T-helper 2 cell treated with Interferon-gamma antibody and Interleukin-4, amounts not matched to agents 100 ng/mL and 5 ng/mL, for 36 hours (primary cell): ENCODE results near the gene ARAP1. TPM values are rescaled to one million over a fixed set of nuclear protein-coding genes. Genes with fewer than 3 reads are reported as not detected.

Source experiments
- intact Hi-C: fragments of 100-400 bp; cut with micrococcal nuclease; formaldehyde crosslinking; loops from one replicate; pipeline ENCODE4 v1.15.1; 2023
- total RNA-seq: library from RNA; stranded (reverse); gene quantifications from 2 replicates; pipeline ENCODE4 v1.2.3, GENCODE V29; 2022

The ARAP1 gene
- total RNA-seq, 1 donor from 2014 or later, result 86.3 TPM

GRCh38 chr11:72764503-72764902 lies 12.3 kb upstream of the ARAP1 start:
- intact Hi-C loops, result no loop called here

GRCh38 chr11:72763823-72764222 lies 11.6 kb upstream of the ARAP1 start:
- intact Hi-C loops, result no loop called here

GRCh38 chr11:72762641-72763304 lies 10.6 kb upstream of the ARAP1 start:
- intact Hi-C loops, result no loop called here

- intact Hi-C loops, result no loop called here
Observed at GRCh38 chr11:72760539-72761405, 8.6 kb upstream of the ARAP1 start.

GRCh38 chr11:72759468-72759985 lies 7.3 kb upstream of the ARAP1 start:
- intact Hi-C loops, result no loop called here

GRCh38 chr11:72758690-72759389 lies 6.6 kb upstream of the ARAP1 start:
- intact Hi-C loops, result no loop called here

GRCh38 chr11:72758304-72758689 lies 6.1 kb upstream of the ARAP1 start:
- intact Hi-C loops, result no loop called here

- intact Hi-C loops, result no loop called here
Observed at GRCh38 chr11:72755713-72756285, 3.6 kb upstream of the ARAP1 start.

- intact Hi-C loops, result no loop called here
Observed at GRCh38 chr11:72754544-72755155, 2.4 kb upstream of the ARAP1 start.

GRCh38 chr11:72754149-72754543 lies 1.9 kb upstream of the ARAP1 start:
- intact Hi-C loops, result no loop called here

- intact Hi-C loops, result loop anchor here (2.0 kb wide), 1 partner anchor 31 kb away; no protein-coding TSS in a partner anchor
Observed at GRCh38 chr11:72753341-72754148, 1.3 kb upstream of the ARAP1 start.

- intact Hi-C loops, result loop anchor here (1.0 to 2.0 kb wide), 3 partner anchors 29 to 64 kb away; no protein-coding TSS in a partner anchor
Observed at GRCh38 chr11:72751116-72752087, 806 bp downstream of the ARAP1 start.

GRCh38 chr11:72750556-72751115 lies 1.6 kb downstream of the ARAP1 start:
- intact Hi-C loops, result no loop called here

GRCh38 chr11:72750086-72750485 lies 2.1 kb downstream of the ARAP1 start:
- intact Hi-C loops, result no loop called here

- intact Hi-C loops, result no loop called here
Observed at GRCh38 chr11:72747289-72747855, 4.8 kb downstream of the ARAP1 start.

- intact Hi-C loops, result no loop called here
Observed at GRCh38 chr11:72746821-72747220, 5.4 kb downstream of the ARAP1 start.

- intact Hi-C loops, result no loop called here
Observed at GRCh38 chr11:72745925-72746550, 6.2 kb downstream of the ARAP1 start.

- intact Hi-C loops, result no loop called here
Observed at GRCh38 chr11:72745511-72745910, 6.7 kb downstream of the ARAP1 start.
